GM21723 (cell line): ENCODE results near the gene MAN1A1.

Experiments used
- ATAC-seq: cut with Tn5 transposase; IDR thresholded peaks from one replicate; pipeline ENCODE4 v1.9.1; 2021; ENCODE audit warnings: mild to moderate bottlenecking, moderate library complexity; ENCODE audit not compliant: unreplicated experiment

MAN1A1 gene

DNA sequence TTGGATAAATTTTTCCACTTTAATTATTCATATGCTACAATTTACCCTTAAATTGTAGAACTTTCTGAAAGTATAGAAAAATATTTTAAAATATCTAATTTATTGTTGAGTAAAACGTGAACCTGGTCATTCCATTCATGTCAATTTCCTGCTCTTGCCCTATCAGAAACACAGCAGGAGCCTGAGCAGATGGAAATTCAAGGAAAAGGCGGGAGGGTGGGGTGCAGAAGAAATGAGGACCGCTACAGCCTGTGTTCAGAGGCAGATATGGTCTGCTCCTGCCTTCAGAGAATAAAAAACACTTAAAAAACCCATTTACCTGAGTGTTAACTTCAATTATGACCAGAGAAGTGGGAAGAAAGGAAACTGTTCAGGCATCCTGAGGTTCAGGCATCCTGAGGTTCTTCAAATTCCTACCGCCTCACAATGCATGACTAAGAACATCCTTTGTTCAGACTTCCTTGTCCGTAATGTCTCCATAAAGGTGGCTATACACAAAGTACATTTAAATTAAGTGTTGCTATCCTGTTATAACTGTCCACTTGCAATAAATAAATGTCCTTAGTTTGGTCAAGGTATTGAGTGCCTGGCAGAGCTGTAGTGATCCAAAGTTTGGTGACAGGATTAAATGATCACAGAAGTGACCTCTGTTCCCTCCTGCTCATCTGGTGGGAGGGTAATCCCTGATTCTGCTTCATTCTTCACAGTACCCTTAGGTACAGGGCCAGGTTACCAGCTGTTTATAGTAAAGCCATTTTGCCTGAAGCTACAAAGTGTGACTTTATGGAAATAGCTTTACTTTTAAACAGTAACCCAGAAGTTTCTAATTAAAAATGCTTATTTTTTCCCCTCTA lies 109.1 kb downstream of the MAN1A1 start:
- ATAC-seq: peak; percentile 42

DNA sequence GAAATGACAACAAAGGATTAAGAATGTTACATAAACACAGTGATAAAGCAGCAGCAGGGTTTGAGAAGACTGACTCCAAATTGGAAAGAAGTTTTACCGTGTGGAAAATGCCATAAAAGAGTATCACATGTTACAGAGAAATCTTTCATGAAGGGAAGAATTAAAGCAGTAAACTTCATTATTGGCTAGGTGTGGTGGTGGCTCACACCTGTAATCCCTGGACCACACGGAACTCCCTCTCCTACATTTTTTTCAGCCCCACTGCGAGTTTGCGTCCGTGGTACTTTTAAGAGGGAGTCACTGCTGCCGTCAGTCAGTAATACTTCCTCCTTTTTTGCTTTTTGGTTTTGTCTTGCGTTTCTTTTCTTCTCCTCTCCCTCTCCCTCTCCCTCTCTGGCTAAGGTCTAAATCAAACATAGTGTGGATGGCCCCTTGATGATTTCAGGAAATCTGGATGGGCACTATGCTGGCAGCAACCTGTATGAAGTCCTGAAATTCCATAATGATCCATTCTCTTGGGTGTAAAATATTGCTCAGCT lies 112.3 kb downstream of the MAN1A1 start:
- ATAC-seq: no peak

DNA sequence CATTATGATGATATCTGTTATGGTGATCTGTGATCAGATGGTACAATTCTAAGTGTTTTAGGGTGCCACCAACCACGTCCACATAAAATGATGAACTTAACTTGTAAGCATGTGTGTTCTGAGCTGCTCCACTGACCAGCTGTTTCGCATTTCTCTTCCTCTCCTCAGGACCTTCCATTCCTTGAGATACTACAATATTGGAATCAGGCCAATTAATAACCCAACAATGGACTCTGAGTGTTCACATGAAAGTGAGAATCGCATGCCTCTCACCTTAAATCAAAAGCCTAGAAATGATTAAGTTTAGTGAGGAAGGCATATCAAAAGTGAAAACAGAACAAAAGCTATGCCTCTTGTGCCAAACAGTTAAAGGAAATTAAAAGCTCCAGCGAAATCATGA lies 114.6 kb downstream of the MAN1A1 start:
- ATAC-seq: no peak

DNA sequence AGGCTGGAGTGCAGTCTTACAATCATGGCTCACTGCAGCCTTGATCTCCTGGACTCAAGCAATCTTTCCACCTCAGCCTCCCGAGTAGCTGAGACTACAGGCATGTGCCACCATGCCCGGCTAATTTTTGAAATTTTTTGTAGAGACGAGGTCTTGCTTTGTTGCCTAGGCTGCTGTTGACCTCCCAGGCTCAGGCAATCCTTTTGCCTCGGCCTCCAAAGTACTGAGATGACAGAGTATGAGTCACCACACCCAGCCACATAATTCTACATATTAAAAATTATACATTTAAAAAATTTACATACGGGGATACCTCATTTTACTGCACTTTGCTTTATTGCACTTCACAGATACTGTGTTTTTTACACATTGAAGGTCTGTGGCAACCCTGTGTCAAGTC lies 115.1 kb downstream of the MAN1A1 start:
- ATAC-seq: no peak

DNA sequence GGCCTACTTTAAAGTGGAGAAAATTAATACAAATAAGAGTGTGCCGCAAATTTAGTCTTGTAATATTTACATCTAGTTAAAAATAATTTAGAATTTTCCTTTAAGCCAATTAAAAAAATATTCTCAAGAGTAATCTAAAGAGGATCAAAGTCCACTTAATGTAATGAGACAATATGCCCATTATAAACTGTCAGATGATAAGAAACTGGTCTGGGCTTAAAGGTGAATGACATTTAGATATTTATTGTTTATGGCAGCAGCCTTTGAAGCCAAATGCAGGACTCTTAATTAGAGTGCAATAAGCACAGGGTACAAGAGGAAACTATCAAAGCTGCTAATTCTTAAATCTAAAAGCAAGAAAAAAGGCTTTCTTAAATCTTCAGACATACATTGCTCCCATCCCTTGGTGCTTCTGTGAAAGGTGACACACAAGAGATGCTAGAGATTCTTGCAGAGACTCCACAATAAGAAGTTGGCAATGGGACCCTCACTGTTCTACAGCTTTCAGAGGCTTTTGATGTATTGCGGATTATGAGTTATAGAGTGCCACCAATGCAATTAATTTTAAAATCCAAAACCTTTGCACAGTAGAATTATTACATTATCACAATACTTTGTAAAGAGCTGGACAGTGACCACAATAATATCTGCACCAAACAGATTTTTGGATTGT lies 116.1 kb downstream of the MAN1A1 start:
- ATAC-seq: no peak

DNA sequence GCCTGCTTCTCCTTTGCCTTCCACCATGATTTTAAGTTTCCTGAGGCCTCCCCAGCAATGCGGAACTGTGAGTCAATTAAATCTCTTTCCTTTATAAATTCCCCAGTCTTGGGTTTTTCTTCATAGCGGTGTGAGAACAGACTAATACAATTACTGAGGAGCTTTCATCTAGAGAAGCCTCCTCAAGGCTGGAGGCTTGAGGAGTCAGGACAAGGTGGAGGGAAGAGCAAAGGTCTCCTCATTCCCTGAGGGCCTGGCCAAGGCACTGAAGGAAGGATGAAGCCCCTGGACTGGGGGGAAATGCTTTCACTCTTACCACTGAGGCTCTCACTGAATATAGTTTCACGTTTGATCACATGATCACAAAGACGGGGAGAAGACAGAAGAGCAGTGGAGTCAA lies 118.2 kb downstream of the MAN1A1 start:
- no peak for ATAC-seq

DNA sequence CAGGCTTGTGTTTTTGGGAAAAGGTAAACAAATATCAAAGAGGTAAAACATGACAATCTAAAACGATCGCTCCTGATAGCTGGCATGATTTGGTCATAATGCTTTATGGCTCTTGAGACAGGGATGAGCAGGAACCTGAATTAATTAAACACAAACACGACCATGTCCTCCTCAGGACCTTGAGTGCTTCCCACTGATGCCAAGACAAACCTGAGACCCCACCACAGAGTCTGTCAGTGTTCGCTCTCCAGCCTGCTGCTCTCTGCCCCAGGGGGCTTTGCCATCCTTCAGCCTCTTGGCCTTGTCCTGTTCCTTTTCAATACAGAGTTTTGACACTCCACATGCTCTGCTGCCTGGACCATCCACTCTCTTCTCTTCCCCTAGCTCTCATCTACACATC lies 119.4 kb downstream of the MAN1A1 start:
- ATAC-seq: no peak

DNA sequence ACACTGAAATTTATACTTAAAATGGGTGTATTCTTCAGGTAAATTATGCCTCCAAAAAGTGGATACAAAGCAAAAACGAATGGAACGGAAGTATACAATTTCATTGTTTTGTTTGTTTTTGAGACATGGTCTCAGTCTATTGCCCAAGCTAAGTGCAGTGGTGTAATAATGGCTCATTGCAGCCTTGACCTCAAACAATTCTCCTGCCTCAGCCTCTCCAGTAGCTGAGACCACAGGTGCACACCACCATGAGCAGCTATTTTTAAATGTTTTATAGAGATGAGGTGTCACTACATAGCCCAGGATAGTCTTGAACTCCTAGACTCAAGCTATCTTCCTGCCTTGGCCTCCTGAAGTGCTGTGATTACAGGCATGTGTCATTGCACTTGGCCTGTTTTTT lies 122.2 kb downstream of the MAN1A1 start:
- ATAC-seq: no peak

DNA sequence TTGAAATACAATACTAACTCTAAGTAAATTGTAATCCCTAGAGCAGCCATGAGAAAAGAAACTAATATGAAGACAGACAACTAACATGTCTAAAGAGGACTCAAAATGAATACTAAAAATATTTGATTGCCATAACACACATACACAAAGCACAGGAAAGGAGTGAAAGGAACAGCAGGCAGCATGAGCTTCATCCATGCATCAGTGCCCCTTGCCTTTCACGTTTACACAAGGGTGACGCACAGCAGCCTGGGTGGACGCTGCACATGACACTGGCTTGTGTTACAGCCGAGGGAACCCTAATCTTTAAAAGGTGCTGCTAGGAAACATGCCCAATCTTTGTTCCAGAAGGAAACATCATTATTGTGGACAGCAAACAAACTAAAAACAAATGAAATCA lies 123.5 kb downstream of the MAN1A1 start:
- ATAC-seq: no peak

DNA sequence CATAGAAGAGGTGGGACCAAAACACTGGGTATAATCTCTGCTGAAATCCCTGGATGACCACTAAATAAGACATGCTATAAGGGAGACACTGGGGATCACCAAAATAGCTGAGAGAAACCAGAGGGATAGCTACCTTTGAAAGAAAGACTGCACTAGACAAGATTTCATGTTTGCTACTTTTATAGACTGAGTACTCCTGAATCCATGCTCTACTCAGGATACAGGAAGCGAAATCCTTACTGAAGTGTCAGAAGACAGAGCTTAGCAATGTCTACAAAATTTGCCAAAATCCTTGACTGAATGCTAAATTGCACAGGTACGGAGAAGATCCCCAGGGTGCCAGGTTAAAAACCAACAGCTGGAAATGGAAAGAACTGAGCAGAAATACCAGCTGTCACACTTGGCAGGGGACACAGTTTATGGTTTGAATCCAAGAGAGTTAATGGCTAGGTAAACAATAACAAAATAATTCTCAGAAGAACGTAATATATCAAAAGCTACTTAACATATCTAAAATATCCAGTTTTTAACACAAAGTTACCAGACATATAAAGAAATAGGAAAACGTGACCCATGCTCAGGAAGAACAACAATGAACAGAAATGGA lies 125.4 kb downstream of the MAN1A1 start:
- no peak for ATAC-seq

DNA sequence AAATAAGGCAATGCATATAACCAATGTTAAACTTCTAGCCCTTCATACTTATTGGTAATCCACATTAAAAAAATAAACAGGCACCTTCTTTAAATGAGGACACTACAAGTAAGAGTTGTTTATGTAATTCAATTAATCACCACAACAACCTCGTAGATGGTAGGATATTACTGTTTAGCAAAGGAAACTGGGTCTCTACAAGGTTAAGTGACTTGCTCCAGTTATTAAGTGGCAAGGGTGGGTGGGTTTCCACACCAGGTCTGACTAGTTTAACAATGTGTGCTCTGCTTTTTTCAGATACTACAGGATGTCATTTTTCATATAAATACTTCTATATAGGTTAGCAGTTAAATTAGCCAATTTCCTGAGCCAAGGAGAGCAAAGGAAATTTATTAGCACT lies 129.1 kb downstream of the MAN1A1 start:
- no peak for ATAC-seq

DNA sequence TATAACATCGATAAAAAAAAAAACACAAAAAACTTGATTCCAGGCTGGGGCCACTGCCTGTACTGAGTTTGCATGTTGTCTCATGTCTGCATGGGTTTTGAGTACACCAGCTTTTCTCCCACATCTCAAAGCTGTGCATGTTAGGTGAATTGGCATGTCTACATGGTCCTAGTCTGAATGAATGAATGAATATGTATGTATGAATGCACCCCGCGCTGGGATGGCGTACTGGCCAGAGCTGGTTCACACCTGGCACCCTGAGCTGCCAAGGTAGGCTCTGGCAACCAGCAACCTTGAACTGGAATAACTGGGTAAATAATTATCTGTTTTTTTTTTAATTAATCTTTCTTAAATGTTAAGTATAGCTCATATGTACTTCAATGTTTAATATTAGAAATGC lies 131.0 kb downstream of the MAN1A1 start:
- ATAC-seq: no peak

DNA sequence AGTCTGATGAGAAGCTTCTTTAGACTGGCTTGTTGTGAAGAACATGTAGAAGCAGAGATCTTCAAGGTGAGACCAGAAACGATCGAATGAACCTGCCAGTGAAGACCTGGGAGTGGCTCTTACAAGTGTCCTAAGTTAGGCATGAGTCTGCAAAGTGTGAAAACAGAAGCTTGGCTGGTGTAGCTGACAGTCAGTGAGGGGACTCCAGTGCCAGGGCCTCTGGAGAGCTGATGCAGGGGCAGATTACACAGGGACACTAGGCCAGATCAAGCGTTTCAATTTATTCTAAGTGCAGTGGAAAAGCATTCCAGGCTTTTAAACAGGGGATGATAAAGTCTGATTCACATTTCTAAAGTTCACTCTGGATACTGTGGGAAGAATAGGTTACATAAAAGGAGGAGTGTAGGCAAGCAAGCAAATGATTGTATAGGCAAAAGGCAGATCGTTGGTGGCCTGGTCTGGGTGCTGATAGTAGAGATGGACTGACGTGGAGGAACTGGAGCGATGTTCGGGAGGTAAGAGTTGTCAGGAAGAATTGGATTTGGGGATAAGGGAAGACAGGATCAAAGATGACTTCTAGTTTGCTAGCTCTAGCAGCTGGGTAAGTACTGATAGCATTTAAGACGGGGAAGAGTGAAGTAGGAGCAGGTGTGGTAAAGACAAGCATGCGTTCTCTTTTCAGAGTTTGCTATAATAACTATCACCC lies 133.5 kb downstream of the MAN1A1 start:
- no peak for ATAC-seq

DNA sequence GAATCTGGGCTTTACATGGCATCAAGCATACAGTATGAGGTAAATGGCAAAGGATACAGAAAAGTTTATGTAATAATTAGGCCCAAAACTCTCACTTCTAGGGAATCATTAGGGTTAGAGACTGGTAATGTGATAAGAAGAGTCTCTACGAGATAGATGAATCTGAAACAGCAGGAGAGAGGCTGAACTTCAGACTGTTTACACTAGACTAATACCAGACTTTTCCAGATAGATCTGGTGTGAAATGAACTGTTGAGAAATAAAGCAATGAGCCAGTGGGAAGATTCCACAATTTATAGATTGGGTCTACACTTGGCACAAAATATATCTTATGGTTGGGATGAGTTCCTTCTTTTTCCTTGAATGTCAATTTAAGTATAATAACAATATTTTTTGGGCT lies 134.3 kb downstream of the MAN1A1 start:
- ATAC-seq: no peak

DNA sequence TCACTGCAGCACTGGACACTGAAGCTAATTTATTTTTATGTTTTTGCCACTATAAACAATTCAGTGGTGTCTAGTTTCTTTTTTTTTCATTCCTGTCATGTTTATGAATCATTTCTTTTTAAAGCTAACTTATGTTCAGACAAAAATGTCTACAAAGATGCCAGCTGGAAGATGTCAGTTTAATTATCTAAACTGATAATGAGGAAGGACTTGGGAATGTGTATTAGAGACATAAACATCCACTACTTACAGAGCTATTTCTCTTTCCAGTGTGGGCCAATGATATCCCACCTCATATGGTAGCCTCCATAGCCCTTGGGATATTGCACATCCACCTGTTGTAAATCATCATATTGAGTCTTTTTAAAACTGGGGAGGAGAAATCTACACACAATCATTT lies 139.0 kb downstream of the MAN1A1 start:
- no peak for ATAC-seq

DNA sequence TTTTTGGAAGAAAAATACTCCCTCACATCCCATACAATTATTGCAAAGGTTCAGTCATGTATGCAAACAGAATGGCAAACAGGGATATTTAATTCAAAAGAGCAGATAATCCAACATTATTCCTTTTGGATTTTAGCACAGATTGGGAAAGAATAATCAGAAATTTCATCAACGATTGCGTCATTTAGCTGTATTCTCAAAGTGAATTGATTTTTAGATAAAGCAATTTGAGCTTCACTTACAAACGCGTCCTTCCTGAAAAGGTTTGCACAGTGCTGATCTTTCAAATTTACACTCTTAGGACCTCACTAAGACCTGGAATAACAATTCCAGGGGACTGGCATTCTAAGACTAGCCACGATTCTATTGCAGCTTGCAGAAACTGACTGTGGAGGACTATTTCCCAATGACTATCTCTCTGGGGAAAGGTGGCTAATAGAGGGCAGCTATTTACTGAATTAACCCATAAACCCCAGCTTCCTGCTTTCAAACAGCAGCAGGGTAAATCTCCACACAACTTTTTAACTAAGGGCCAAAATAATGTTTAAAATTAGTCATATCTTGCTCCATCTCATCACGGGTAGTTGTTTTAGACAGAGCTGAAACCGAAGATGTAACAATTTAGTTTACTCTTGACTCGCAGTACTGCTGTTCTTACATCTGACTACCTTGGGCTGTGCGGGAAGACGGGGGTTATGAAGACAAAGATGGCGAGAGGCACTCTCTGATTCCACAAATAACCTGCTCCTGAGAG lies 139.9 kb downstream of the MAN1A1 start:
- no peak for ATAC-seq

DNA sequence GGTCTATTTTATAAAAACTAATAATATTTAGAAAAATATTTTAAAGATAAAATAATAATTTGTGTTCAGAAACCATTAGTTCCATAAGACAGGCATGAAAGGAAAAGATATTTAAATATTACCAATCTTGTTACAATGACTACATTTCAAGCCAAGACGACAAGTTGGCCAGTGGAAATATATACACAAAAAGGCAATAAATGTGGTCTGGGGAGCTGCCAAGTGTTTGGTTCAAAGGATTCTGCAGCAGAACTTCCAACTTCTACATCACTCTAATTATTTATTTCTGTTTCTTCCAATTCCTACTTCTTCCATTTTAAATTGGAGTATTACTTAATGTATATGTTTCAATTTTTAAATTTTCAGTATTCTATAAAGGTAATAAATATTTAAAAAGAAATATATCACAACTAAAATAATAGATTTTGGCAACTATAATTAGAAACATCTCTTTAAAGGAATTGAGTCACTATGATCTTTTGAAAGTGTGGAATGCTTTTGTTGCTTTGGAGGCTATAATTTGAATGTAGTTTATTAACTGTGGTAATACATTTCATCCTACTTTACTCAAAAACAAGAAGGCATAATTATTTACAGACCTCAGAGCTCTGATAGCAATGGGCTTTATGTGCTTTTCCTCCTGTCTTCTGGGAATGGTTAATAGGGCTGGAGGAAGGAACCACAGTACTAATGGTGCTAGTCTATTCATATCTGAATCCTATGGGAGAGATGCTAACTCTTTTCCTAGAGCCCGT lies 141.4 kb downstream of the MAN1A1 start:
- no peak for ATAC-seq

DNA sequence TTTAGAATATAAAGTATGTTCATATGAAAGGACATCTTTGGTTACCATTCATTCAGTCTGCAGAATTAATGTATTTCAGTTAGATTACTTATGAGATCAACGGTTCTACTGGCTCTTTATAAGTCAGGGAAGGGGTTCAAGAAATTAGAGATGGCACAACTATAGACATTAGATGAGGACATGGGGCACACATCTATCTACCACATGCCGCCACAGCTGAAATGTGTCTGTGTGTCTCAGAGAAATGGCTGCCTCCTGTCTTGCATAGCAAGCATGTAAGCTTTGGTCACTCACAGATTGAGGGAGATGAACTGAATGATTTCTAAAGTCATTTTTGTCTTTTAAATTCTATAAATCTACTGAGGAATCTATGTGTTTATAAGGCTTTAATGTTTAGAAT lies 142.2 kb downstream of the MAN1A1 start:
- ATAC-seq: no peak

DNA sequence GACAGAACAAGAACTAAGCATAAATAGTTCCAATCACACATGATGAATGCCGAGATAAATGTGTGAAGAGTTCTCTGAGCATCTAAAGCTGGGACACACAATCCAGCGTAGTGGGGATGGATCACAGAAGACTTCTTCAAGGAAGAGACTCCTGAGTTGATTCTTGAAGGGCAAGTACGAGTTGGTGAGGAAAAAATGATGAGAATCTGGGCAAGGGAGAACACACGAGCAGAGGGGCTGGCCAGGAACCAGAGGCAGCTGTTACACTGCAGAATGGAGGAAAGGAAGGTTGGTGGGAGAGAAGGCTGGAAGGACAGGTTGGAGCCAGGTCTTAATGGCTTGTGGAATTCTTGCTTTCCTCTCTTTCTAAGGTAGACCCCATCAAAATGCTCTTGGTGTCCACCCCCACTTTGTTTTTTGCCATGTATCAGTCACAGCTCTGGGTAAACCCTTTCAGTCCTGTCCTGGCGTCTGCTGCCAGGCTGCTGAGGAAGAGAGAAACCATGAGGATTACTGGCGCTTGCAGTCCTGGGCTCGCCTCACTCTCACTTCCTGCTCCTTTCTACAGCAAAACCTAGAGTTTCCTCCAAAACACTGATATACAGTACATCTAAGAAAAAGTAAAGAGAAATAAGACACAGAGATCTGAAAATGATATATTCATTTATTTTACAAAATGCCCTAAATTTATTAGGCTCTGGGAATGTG lies 143.5 kb downstream of the MAN1A1 start:
- ATAC-seq: peak; percentile 94
